Measurements from ENCODE around the gene UROS.
A peak's percentile ranks its signal among the peaks of the same experiment; 100 is the strongest.

The UROS gene

DNA sequence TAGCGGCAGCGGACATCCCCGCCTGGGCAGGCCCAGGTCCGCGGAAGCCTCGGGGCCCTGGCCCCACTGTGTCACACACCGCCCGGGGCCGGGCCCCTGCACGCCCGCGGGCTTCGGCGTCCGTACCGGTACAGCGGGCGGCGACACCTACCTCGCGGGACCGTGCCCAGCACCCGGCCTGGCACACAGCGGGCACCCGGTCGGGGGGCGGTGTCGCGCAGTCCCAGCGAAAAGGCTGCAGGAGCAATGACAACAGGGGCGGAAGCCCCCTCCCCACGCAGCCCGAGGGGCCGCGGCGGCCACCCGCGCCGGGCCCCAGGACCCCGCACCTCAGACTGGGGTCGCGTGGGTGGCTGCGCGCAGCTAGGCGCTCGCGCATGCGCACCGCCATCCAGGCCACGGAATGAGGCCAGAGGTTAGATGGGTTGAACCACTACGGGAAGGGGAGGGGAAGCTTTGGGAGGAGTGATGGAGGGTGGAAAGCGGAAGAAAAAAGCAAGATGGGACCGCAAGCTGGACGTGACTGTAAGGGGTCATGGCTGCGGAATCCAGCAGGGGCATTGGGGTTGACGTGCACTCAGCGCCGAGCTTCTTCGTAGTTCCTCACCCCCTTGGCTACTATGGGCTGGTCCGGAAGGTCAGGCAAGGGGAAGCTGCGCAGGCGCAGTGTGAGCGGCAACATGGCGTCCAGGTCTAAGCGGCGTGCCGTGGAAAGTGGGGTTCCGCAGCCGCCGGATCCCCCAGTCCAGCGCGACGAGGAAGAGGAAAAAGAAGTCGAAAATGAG lies at the start of gene UROS, which contains the start of gene BCCIP:
Gene UROS, minus strand, starts transcription at position 381 of the 785 bp plus-strand sequence. CDS start 6,759 bp downstream, outside the sequence.
Gene BCCIP, plus strand, starts transcription at position 669 of the 785 bp plus-strand sequence. Its CDS starts 12 bp downstream, at position 681.
- peak; percentile 88 for DNase-seq (ENCODE audit: low spot score)

DNA sequence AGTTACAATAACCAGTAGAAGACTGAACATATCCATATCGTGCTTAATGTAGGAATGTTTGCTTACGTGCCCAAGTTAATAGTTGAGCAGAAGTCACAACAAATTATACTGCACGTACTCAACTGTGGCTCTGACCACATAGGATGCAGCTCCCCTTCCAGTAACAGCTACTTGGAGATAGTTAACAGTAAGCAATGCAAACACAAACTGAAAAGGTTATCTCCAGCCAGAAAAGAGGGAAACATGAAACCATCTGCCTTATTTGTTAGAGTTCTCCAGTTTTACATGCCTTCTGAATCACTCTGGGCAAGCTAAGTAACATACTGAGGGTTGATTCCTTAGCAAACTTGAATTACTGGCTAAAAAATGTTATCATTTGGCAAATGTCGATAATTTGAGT lies 48.3 kb upstream of the UROS start:
- DNase-seq (ENCODE audit: low spot score): no peak

DNA sequence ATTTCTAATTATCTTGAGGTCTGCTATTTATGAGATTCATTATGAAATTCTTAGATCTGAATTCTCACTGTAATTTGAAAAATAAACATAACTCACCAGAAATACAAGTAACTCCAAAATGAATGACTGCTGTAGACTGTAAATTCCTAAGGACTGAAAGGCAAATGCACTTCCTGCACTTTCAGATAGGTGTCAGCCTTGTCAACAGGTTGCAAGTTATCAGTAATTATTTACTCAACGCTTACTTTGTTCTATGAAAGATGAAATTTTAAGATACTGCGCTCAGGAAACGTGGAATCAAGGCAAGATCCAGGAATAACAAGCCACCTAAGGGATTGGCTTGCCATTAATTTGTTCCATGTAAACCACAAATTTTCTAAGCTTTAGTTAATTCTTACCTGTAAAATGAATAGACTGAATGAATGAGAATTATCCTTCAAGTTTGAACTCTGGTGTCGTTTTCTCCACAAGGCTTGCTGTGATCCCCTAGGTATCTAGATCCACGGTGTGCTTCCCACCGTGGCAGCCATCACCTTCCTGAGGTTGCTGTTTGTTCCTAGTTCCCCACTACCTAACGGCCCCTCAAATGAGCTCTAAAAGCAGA lies 45.4 kb upstream of the UROS start:
- no peak for DNase-seq (ENCODE audit: low spot score)

DNA sequence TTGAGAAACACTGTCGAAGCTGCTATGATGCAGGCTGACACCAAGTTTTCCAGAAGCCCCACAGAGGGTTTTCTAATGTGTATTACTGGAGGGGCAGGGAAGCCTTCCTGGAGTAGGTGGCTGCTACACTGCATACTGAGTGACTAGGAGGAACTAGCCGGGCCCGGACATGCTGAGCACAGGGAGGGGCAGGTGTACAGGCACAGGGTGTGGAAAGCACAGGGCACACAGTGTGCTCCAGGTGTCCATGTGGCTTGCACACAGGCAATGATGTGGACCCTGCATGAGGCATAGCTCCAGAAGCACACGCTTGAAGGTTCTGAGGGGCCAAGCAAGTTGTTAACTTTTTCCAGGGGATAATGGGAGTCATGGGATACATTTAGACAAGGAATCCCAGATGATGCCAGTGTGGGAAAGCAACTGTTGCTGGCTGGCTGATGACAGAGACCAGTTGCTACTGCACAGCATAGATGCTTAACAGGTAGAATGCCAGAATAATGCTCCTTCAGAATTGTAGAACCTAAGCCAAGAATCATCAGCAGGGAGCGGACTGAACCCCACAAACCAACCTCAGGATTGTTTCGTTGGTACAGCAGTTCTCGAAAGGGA lies 43.5 kb upstream of the UROS start:
- DNase-seq (ENCODE audit: low spot score): no peak

DNA sequence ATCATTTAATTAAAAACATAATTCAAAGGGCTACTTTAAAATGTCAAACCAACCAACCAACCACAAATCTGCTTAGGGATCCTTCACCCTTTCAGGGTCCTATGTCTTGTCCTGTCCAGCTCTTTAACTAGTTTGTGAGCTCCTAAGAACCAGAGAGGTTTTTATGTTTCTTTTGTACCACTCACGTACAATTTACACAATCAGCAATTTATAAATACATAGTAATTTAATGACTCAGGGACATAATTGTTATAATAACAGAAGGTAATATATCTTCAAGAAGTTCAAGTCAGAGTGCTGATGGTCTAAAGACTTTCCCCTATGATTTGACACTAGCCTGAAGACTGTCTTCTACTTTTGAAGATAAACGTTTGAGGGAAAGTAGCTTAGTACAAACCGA lies 42.1 kb upstream of the UROS start:
- no peak for DNase-seq (ENCODE audit: low spot score)

DNA sequence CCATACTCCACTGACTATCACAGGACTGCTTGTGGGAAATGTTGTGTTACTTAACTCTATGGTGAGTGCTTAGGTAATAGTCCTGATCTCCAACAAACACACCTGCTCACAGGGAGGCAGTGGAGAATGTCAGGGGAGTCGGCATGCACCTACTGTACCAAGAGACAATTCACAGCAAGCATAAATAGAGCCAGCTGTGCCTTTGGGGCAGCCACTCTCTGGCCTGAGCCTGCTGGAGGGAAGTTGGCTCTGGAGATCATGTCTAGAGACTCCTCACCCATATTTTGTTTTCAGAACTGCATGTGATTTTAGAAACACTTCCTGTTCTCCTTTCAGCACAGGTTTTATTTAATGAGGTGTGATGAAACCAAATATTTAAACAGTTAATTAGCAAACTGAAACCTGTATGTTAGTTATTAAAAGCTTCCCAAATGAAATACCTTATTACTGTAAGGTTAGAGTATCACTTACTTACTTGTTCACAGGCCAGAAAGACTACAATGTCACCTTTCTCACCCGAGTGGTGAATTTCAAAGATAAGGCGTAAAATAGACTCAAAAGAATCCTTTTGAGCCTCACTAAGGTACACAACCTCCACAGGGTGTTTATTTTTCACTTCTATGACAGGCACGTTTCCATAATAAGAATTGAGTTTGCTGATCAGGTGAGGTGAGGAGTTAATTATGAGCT lies 36.2 kb upstream of the UROS start:
- no peak for DNase-seq (ENCODE audit: low spot score)

DNA sequence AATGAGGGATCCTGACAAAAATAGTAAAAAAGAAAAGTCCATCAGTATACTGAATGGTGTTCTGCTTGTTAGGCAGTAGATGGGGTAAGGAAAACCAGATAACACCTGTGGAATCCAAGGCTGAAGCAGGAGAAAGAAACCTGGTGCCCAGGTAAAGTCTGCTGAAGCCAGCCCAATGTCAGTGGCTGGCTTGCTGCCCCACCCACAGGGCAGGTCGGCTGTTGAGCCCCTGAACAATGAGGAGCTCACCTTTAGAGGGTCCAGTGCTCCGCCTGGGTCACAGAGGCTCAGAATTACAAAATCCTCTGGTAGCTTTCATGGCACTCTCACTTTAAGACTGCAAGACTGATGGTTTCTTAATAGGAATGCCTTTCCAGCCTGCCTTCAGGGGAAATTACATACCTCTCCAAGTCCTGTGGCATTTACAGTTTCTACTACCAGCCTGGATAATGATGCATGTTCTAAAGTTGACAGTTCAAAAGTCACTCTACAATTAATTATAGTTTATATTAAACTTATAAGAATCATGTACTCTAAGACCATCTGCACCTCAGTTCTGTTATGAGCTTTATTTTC lies 34.2 kb upstream of the UROS start:
- no peak for DNase-seq (ENCODE audit: low spot score)

DNA sequence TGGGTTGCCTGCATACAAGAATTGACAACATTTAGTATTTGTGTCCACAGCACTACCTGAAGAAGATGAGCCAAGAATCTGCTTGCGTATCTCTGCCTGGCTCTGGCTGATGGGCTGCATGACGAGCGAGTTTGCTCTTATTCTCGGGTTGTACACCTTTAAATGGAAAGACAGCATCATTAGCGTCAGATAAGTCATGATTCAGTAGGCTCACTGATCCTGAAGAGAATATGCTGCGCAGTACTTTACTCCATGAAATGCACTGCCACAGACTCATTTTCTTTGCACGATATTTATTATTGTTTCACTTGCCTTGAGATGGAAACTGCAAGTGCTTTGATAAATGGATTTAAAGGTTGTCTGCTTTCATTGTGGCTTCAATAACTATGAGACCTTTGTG lies 29.4 kb upstream of the UROS start:
- peak; percentile 34 for DNase-seq (ENCODE audit: low spot score)

DNA sequence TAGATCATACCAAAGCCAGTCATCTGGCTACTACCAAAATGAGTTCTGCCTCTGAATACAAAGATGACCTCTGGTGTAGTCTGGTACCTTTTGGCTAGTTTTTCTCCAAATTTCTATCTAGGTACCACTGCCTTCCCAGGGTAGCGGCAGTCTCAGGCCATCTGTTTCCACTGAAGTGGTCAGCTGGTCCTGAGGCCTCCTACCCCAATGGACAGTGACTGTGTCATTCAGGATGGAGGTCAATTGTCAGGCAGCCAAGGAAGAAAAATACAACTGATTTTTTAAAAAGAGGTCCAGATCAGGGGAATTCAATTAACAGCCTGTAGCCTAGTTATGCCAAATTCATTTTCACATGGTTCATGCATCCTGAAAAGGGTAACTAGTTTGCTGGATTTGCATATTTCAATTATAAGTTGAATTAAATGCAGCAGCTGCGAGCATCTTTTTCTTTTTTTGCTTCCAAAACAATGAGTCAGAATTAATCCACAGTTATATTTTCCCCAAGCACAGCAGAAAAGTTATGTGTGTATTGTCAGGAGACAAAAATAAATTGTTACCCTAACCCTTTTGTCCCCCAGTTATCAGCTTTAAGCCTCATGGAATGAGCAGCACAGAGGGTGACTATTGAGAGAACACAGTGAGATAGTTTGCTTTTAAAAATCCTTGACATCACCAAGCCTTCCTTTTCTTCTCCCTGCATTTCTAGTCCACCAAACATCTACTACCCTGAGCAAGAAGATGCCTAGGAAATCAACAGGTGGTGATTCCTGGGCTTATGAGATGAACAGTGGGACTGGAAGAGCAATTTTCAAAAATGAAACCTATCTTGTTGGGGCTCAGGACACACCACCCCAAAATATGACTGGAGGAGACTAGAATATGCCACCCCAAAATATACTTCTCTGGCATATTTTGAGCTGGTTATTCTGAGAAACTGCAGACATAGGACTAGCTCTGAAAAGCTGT lies 28.0 kb upstream of the UROS start:
- no peak for DNase-seq (ENCODE audit: low spot score)

DNA sequence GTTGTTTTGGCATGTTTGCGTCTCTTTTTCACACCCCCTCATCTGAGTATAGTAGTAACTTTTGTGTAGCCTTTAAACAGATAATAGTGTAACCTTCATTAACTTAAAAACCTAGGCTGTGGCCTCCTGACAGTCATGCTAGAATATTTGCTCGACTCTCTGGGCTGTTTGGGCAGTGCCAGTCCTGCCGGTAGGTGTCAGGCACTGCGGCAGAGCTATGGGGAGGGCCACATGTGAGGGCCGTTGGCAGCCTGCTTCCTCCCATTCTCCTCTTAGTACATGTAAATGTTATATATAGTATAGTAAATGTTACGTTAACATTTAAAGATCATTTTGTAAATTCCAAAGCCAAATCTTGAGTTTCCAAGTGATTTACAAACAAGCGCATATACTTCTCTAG lies 26.4 kb upstream of the UROS start:
- DNase-seq (ENCODE audit: low spot score): no peak

DNA sequence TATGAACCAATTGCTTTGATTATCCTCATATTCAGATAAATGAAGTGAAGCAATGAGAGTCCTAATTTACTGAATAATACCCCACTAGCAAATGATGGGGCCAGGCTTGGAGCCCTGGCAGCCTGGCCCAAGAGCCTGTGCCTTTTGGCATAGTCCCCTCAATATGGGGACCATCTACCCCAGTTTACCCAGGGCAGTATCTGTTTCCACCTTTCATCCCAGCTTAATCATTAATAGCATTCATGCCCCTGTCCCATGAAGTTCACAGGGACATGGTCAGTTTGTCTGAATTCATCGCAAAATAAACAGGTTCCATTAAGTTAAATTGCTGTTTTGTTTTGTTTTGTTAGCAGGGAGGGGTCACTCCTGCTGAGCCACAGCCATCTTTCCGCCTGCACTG lies 25.8 kb upstream of the UROS start:
- no peak for DNase-seq (ENCODE audit: low spot score)

DNA sequence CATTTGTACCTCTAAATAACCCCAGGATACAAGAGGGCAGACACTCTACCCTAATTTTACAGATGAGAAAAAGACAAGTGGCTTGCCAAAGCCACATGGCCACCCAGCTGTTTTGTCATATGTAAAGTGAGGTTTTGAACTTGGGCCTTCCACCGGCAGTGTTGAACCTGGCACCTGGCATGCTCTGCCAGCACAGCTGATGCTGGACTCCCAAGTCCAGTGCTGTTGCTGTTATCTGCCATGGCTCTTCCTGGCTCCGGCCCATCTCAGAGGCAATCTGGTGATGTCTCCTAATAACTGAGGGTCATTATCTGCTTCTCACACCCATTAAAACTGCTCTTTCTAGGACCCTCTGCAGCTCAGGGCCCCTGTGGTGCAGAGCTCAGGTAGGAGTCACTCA lies 25.3 kb upstream of the UROS start:
- DNase-seq (ENCODE audit: low spot score): no peak

DNA sequence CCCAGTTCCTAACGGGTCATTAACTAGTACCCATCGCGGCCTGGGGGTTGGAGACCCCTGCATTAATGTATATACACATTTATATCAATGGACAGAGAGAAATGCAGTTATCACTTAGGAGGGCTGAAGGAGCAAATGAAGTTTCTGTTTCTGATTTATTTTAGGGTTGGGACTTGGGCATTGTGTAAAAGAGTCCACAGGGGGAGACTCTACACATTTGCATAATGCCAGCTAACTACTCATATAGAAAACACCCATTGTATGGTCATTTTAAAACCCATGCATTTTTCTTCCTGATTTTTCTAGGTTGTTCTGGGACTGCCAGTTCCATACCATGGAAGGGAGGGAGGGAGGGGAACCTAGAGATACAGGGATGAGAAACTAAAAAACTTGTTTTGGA lies 23.8 kb upstream of the UROS start:
- no peak for DNase-seq (ENCODE audit: low spot score)

DNA sequence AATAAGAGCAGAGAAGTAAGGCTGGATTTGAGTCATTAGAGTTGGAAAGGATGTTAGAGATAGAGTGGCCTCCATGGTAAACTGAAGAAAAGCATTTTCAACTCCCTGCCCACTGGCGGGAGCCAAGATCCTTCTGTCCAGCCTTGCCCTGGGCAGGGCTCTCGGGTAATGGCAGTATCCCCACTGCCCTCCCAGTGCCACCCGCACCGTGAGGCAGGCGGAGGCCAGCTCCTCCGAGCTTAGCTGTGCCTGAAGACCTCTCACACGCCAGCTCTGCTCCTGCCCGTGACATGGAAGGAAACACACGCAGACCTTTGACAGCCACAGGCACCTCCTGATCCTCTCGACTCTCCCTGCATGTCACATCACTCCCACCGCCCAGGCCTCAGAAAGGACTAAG lies 22.6 kb upstream of the UROS start:
- no peak for DNase-seq (ENCODE audit: low spot score)

DNA sequence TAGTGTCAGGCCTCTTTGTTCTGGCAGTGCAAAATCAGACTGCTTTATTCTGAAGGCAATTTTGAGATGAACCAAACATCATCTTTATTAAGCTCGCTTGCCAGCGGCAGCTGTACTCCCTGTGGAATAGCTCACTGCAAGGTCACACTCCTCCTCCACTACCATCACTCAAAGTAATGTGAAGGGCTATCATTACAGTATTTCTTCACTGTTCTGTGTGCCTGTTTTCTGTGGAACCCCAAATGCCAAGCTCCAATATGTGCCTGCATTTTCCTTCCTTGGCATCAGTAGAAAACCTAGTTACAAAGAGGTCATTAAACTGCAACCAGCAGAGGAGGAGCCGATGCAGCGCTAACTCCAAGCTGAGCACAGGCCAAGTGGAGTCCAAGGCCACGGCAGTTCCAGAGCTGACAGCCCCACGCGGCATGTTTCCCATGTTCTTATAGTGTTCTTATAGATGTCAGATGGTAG lies 21.7 kb upstream of the UROS start:
- DNase-seq (ENCODE audit: low spot score): peak; percentile 45

DNA sequence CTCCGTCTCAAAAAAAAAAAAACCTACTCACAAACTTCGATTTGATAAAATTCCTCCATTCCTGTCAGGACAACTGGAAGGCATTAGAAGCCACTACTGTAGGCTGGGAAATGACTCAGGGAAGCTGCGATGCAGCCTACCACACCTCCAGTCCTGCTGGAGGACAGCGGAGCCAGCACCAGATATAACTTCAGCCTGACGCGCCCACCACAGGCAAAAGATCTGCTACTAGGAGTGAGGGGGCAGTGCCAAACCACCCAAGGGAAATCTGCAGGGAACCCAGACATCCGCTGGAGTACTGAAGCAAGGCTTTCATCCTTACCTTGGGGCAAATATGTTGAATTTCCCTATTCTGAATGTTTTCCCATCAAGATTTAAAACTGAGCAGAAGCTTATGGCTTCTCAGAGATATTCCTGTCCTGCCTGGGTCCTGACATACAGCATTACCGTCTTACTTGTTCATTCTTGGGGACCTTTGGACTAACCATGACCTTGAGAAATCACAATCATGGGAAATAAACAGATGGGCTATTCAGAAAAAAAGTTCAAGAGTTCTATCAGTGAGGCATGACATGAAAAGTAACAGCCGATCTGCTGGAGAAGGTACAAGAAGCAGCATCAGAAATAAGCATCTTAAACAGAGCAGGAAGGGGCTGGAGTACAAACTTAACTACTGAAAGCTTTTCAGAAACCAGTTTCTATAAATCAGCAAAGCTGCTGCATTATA lies 20.7 kb upstream of the UROS start:
- no peak for DNase-seq (ENCODE audit: low spot score)

DNA sequence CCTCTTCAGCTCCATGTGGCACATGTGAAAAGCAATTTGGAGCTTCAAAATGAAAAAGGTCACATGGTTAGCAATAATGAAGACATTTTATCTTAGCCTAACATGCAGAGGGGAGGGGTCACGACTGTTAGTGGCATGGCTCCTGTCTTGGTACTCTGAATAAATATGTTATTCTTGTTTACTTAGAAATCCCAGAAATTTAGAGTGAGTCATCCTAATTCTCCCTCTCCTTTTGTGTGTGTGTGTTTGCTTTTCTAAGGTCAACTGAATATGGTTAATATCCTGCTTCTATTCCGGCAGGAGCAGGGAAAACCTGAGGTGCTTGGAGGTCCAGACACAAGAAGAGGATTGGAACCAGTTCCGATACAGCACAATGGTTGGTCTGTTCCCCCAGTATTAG lies 17.9 kb upstream of the UROS start:
- no peak for DNase-seq (ENCODE audit: low spot score)

DNA sequence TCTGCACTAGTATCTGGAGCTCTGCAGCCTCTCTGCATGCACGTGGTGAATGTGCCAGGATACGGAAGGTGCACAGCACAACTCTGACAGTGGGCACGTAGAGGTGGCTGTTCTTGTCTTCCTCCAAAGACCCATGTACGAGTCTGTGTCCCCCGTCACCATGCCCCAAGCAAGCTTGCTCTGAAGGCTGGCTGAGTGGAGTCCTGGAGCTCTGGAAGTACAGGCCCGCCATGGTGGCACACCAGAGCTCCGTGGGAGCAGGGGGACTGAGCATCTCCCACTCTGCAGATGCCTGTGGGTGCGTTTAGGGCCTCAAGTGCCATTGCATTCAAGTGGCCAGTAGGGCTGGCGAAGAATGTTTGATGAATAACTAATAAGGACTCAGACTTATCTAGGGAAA lies 17.3 kb upstream of the UROS start:
- DNase-seq (ENCODE audit: low spot score): no peak

DNA sequence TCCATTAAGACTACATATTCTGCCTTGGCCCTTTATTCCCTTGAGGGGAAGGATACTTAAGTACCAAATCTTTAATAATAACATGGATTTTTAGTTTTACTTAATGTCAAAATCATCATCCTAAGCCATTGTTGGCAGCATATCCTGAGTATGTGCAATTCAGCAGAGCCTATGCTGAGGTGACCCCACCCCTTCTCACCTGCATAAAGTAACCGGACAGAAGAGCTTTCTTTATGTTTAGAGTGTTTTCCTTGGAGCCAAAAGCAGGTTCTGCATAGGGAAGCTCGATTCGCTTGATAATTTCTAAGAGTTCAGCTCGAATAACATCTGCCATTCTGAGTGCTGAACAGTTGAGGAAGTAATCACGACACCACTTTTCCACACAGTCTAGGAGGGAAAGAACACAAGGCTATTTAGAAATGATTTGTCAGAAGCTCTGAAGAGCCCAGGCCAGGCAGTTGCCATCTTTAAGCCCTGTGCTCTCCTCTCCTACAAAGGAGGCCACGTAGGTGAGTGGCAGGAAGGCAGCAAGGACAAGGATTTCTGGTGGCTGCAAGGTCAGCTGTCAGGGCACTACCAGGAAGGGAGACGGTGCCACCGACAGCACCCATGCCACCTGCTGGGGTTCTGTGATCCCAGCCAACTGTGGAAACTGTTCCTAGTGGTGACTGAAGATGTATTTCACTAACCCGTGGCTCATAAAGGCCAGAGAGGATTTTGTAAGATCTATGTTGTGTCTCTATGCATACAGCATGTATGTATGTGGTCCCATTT lies 15.9 kb upstream of the UROS start:
- no peak for DNase-seq (ENCODE audit: low spot score)

DNA sequence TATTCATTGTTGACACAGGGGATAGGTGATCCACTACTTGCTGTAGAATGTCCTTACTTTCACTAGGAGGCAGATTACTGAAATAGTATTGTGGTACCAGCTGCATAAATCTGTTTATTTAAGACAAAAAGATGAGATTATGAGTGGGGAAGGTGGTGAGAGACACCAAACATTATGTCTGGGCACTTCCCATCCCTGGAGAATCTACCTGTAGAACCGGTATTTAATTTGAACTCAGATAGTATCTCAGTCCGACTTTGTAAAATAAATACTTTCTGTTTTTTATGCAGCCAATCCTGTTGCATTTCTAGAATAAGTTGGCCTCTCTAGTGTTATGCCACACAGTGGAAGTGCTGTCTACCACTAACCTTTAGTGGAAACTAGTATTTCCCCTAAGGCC lies 13.7 kb upstream of the UROS start:
- no peak for DNase-seq (ENCODE audit: low spot score)

Data from putamen (tissue), 1 donor.